H1 (cell line): ENCODE results near the gene KRT76. TPM values are rescaled to one million over a fixed set of nuclear protein-coding genes. Genes with fewer than 3 reads are reported as not detected.

Experiments used
- CTCF ChIA-PET: fragments of 300-600 bp; sonication (Branson Sonifier 250); formaldehyde crosslinking; loops from one replicate; lab custom pipeline; 2021; ENCODE audit not compliant: partially characterized antibody; lab: Charles Lee
- POLR2A ChIA-PET: fragments of 300-600 bp; sonication (Branson Sonifier 250); formaldehyde crosslinking; loops from one replicate; lab custom pipeline; 2021; ENCODE audit warnings: inconsistent platforms; ENCODE audit not compliant: partially characterized antibody; lab: Charles Lee
- DNase-seq, 2 experiments: peaks; one replicate each; pipeline versions ENCODE4 v3.0.0 to v3.0.0-alpha.2; 2010 to 2022; ENCODE audit warnings: low spot score in 2 of 2, low read depth in 1 of 2, mixed read lengths in 1 of 2
- FAIRE-seq: peaks from 2 replicates; lab custom pipeline; 2011; peaks lifted over from hg19 to GRCh38; lab: Jason Lieb, UNC
- H2AFZ ChIP-seq: 2 replicates; pipeline ENCODE4 v1.8.1; 2012; ENCODE audit warnings: low read length, inconsistent platforms
- H2AK5ac ChIP-seq: 2 replicates; pipeline ENCODE4 v1.6.1; 2013; ENCODE audit warnings: low read depth, low read length
- H2BK120ac ChIP-seq: replicated peaks from 2 replicates; pipeline ENCODE3; 2013; ENCODE audit warnings: low read depth, low read length, inconsistent platforms
- H2BK12ac ChIP-seq: 2 replicates; pipeline ENCODE4 v1.6.1; 2013; ENCODE audit warnings: low read depth, low read length
- H2BK15ac ChIP-seq: 2 replicates; pipeline ENCODE4 v1.6.1; 2013; ENCODE audit warnings: low read length
- H2BK20ac ChIP-seq: 2 replicates; pipeline ENCODE4 v1.6.1; 2013; ENCODE audit warnings: low read length
- H2BK5ac ChIP-seq: 2 replicates; pipeline ENCODE4 v1.6.1; 2013; ENCODE audit warnings: low read depth, low read length
- H3K14ac ChIP-seq: 2 replicates; pipeline ENCODE4 v1.6.1; 2013; ENCODE audit warnings: inconsistent platforms; ENCODE audit not compliant: insufficient read length
- H3K18ac ChIP-seq: 2 replicates; pipeline ENCODE4 v1.6.1; 2013; ENCODE audit warnings: low read length; ENCODE audit errors: extremely low read depth
- H3K23ac ChIP-seq: 2 replicates; pipeline ENCODE4 v1.6.1; 2013; ENCODE audit warnings: inconsistent platforms; ENCODE audit not compliant: insufficient read length
- H3K23me2 ChIP-seq: 2 replicates; pipeline ENCODE4 v1.6.1; 2013; ENCODE audit warnings: low read depth, low read length
- H3K27ac ChIP-seq: 2 replicates; pipeline ENCODE4 v1.6.1; 2011; ENCODE audit warnings: low read depth, low read length, inconsistent platforms
- H3K27me3 ChIP-seq, 4 experiments: replicated peaks in 1 of 4; 1 replicate in 1 of 4; 2 replicates in 3 of 4; pipeline versions ENCODE4 v1.6.1 to v1.8.1; 2011 to 2013; ENCODE audit warnings: low read length in 3 of 4, mild to moderate bottlenecking in 3 of 4, inconsistent platforms in 2 of 4, mixed read lengths in 2 of 4, moderate library complexity in 1 of 4; ENCODE audit not compliant: control insufficient read depth in 3 of 4, insufficient read depth in 3 of 4; ENCODE audit errors: extremely low read depth in 1 of 4
- H3K36me3 ChIP-seq, 4 experiments: 2 replicates each; pipeline versions ENCODE4 v1.6.1 to v1.8.1; 2011 to 2013; ENCODE audit warnings: mild to moderate bottlenecking in 4 of 4, low read length in 3 of 4, moderate library complexity in 2 of 4, control low read depth in 1 of 4, inconsistent platforms in 1 of 4; ENCODE audit not compliant: insufficient read depth in 4 of 4, control insufficient read depth in 2 of 4
- H3K4ac ChIP-seq: replicated peaks from 2 replicates; pipeline ENCODE3; 2013; ENCODE audit warnings: low read length, low read depth, mixed read lengths, inconsistent platforms; ENCODE audit not compliant: insufficient read length
- H3K4me1 ChIP-seq, 4 experiments: replicated peaks in 1 of 4; 1 replicate in 1 of 4; 2 replicates in 3 of 4; pipeline versions ENCODE4 v1.6.1 to v1.8.1; 2011 to 2013; ENCODE audit warnings: low read length in 3 of 4, inconsistent platforms in 2 of 4, mixed read lengths in 1 of 4; ENCODE audit not compliant: insufficient read depth in 4 of 4, control insufficient read depth in 3 of 4
- H3K4me2 ChIP-seq, 2 experiments: 2 replicates each; pipeline versions ENCODE4 v1.6.1 to v1.8.1; 2011 to 2013; ENCODE audit warnings: low read depth in 2 of 2, low read length in 2 of 2, control low read depth in 1 of 2, inconsistent platforms in 1 of 2, mild to moderate bottlenecking in 1 of 2; ENCODE audit not compliant: insufficient read depth in 1 of 2
- H3K4me3 ChIP-seq, 4 experiments: fragments of 200-600, 300-600 bp in 1 of 4; sonication (generic), shearing (Covaris generic), sonication (Bioruptor Twin) in 1 of 4; 2 replicates each; pipeline versions ENCODE4 v1.5.1 to v1.8.1; 2011 to 2016; ENCODE audit warnings: low read length in 4 of 4, low read depth in 3 of 4, control low read depth in 2 of 4, inconsistent platforms in 2 of 4, mild to moderate bottlenecking in 2 of 4, mixed read lengths in 1 of 4, moderate library complexity in 1 of 4; ENCODE audit not compliant: insufficient read depth in 2 of 4; ENCODE audit errors: extremely low read depth in 1 of 4
- H3K56ac ChIP-seq: replicated peaks from 2 replicates; pipeline ENCODE3; 2013; ENCODE audit warnings: low read depth, mild to moderate bottlenecking, mixed read lengths, low read length, inconsistent platforms; ENCODE audit not compliant: insufficient read length
- H3K79me1 ChIP-seq: 2 replicates; pipeline ENCODE4 v1.6.1; 2013; ENCODE audit warnings: low read depth, low read length, control low read depth
- H3K79me2 ChIP-seq, 2 experiments: 2 replicates each; pipeline versions ENCODE4 v1.6.1 to v1.8.1; 2012 to 2013; ENCODE audit warnings: low read length in 2 of 2, mild to moderate bottlenecking in 2 of 2, inconsistent platforms in 1 of 2; ENCODE audit not compliant: insufficient read depth in 2 of 2, control insufficient read depth in 1 of 2
- H3K9ac ChIP-seq, 4 experiments: replicated peaks in 1 of 4; 1 replicate in 1 of 4; 2 replicates in 3 of 4; pipeline versions ENCODE4 v1.6.1 to v1.8.1; 2011 to 2013; ENCODE audit warnings: low read depth in 3 of 4, low read length in 3 of 4, control low read depth in 2 of 4, mild to moderate bottlenecking in 2 of 4, moderate library complexity in 2 of 4, inconsistent platforms in 1 of 4; ENCODE audit errors: extremely low read depth in 1 of 4
- H3K9me3 ChIP-seq, 2 experiments: 2 replicates each; pipeline versions ENCODE4 v1.6.1 to v1.8.1; 2012 to 2013; ENCODE audit warnings: mild to moderate bottlenecking in 2 of 2, moderate library complexity in 2 of 2, control low read depth in 1 of 2, inconsistent platforms in 1 of 2, low read depth in 1 of 2, low read length in 1 of 2, mixed read lengths in 1 of 2; ENCODE audit not compliant: insufficient read depth in 2 of 2
- H4K20me1 ChIP-seq, 2 experiments: replicated peaks in 1 of 2; 2 replicates each; pipeline versions ENCODE3 to v1.8.1; 2011 to 2013; ENCODE audit warnings: inconsistent platforms in 2 of 2, low read length in 2 of 2, mild to moderate bottlenecking in 1 of 2; ENCODE audit not compliant: insufficient read depth in 2 of 2, control insufficient read depth in 1 of 2
- H4K5ac ChIP-seq: 2 replicates; pipeline ENCODE4 v1.6.1; 2013; ENCODE audit warnings: low read length, low read depth, mixed read lengths, inconsistent platforms; ENCODE audit not compliant: insufficient read length
- H4K8ac ChIP-seq: 2 replicates; pipeline ENCODE4 v1.8.0; 2013; ENCODE audit warnings: mild to moderate bottlenecking, moderate library complexity, low read length, inconsistent platforms; ENCODE audit not compliant: insufficient read depth; ENCODE audit errors: extremely low read depth
- H4K91ac ChIP-seq: replicated peaks from 2 replicates; pipeline ENCODE3; 2013; ENCODE audit warnings: low read length, mixed read lengths, inconsistent platforms; ENCODE audit not compliant: insufficient read length
- CBX8 ChIP-seq: fragments of 300-800, 300-1000 bp; sonication (generic); IDR thresholded peaks from 2 replicates; pipeline ENCODE4 v1.7.1; 2016; ENCODE audit warnings: low read depth, low read length, borderline replicate concordance
- HDAC6 ChIP-seq: IDR thresholded peaks from one replicate; pipeline ENCODE4 v1.7.1; 2012; ENCODE audit warnings: low read depth, mild to moderate bottlenecking, inconsistent platforms, low read length, moderate library complexity
- JUND ChIP-seq: IDR thresholded peaks from 2 replicates; pipeline ENCODE4 v1.6.1; 2011; ENCODE audit warnings: mild to moderate bottlenecking, improper control_type of control experiment, low read length
- NRF1 ChIP-seq: IDR thresholded peaks from 2 replicates; pipeline ENCODE4 v1.6.1; 2011; ENCODE audit warnings: mild to moderate bottlenecking, low read depth, low read length, improper control_type of control experiment
- SIX5 ChIP-seq: IDR thresholded peaks from 2 replicates; pipeline ENCODE4 v1.6.1; 2011; ENCODE audit warnings: mild to moderate bottlenecking, low read depth, low read length
- SUZ12 ChIP-seq: fragments of 200-600 bp; sonication (generic); IDR thresholded peaks from 2 replicates; pipeline ENCODE4 v1.6.1; 2012; ENCODE audit warnings: mild to moderate bottlenecking, inconsistent platforms, low read length, moderate library complexity, mixed read lengths
- TAF7 ChIP-seq: optimal IDR thresholded peaks from 2 replicates; pipeline ENCODE3; 2011; ENCODE audit warnings: low read depth, mild to moderate bottlenecking, inconsistent platforms, low read length, moderate library complexity, borderline replicate concordance
- WGBS, 2 experiments: shearing (Covaris generic) in 1 of 2; methylation state at CpG; one replicate each; pipeline versions ENCODE4 v1.1.6 to v1.1.7; 2013 to 2015; ENCODE audit warnings: low lambda C conversion rate in 2 of 2, mixed read lengths in 2 of 2, inconsistent platforms in 1 of 2, low coverage in 1 of 2, missing lambda C conversion rate in 1 of 2; ENCODE audit not compliant: insufficient replicate concordance in 2 of 2, insufficient coverage in 1 of 2, insufficient read length in 1 of 2; ENCODE audit errors: extremely low coverage in 1 of 2, missing lambda C conversion rate in 1 of 2; 5-methylcytosine and 5-hydroxymethylcytosine counted together
- polyA plus RNA-seq, 7 experiments: library from polyadenylated mRNA; depleted of rRNA in 3 of 7; stranded (reverse) in 5 of 7; unstranded in 2 of 7; fragments of >200 nt in 5 of 7; fragments of 200-250 nt in 2 of 7; gene quantifications; 1 replicate in 5 of 7; 2 replicates in 1 of 7; 4 replicates in 1 of 7; pipeline versions ENCODE4 v1.2.1 to v1.2.3, GENCODE V29; 2011 to 2013; ENCODE audit warnings: missing spikeins in 2 of 7, mixed read lengths in 2 of 7
- total RNA-seq: library from RNA; stranded (reverse); fragmentation: NEBNext Ultra II Directional; extraction: Animal tissue kit (Norgen Biotek cat#: 25700); gene quantifications from 2 replicates; pipeline ENCODE4 v1.2.1, GENCODE V29; 2021

Gene KRT76
- total and polyA plus RNA-seq, 2 of the 8 experiments (the other 6 are each of a cell fraction or from before 2014, with no cell fraction given) = not detected

- H2BK20ac ChIP-seq = no peak overlapping the region
- ChIA-PET CTCF (interaction anchor here (0.9 to 2.1 kb wide), 12 partner anchors 10 to 401 kb away, joined by 3 to 7 read pairs (median 3); partner anchors contain the start of gene KRT79), POLR2A (interaction anchor here (1.2 kb wide), 1 partner anchor 33 kb away, joined by 3 read pairs; no protein-coding TSS in a partner anchor)
- no peaks in the 10 kb centered on the region; a peak in 1 of 4 replicates for H3K9me3 ChIP-seq
- H3K4me1 ChIP-seq = peaks cover 0 to 11% (median 2%) of the 10 kb centered on the region in 4 experiments; a peak in 3 of 7 replicates
- no peak overlapping the region for H2AFZ ChIP-seq
- no peak overlapping the region for H3K18ac ChIP-seq
- H3K27me3 ChIP-seq = no peaks in the 10 kb centered on the region
- H3K56ac ChIP-seq = no peak overlapping the region
- no peak overlapping the region for H2AK5ac ChIP-seq
- H3K4ac ChIP-seq = no peak overlapping the region
- 92% methylated on average over 3 of the region's 3 CpGs; no CpG with 5 or more reads in 1 of the 2 experiments for WGBS, 2 experiments
- TF ChIP-seq JUND = no peak
- TF ChIP-seq SIX5 = no peak
- no peak for TF ChIP-seq HDAC6
- TF ChIP-seq SUZ12 = no peak
- TF ChIP-seq NRF1 = no peak
- TF ChIP-seq TAF7 = no peak
- TF ChIP-seq CBX8 = no peak
- H3K4me2 ChIP-seq = no peak overlapping the region
- no peaks in the 10 kb centered on the region for H3K79me2 ChIP-seq
- H3K14ac ChIP-seq = no peak overlapping the region
- no peak overlapping the region for H4K5ac ChIP-seq
- no peak overlapping the region for H3K4me3 ChIP-seq
- H3K23ac ChIP-seq = no peak overlapping the region
- H4K8ac ChIP-seq = no peak overlapping the region
- no peak overlapping the region for H3K9ac ChIP-seq
- FAIRE-seq = no peak
- H3K23me2 ChIP-seq = no peaks in the 10 kb centered on the region
- DNase-seq = no peak
- no peak overlapping the region for H2BK5ac ChIP-seq
- H3K36me3 ChIP-seq = no peaks in the 10 kb centered on the region
- H3K27ac ChIP-seq = no peak overlapping the region
- no peak overlapping the region for H2BK15ac ChIP-seq
- no peak overlapping the region for H4K91ac ChIP-seq
- H2BK120ac ChIP-seq = no peak overlapping the region
- H4K20me1 ChIP-seq = no peaks in the 10 kb centered on the region
- H3K79me1 ChIP-seq = no peaks in the 10 kb centered on the region
- no peak overlapping the region for H2BK12ac ChIP-seq
Observed at GRCh38 chr12:52796429-52796794, 19.3 kb upstream of the KRT76 start.
